Loucy (cell line): ENCODE data around the gene TENT4A.

ENCODE experiments used
- H2AFZ ChIP-seq: fragments of 200-600 bp; sonication (generic); 2 replicates; pipeline ENCODE4 v1.6.0; 2016; ENCODE audit warnings: antibody characterized with exemption, mild to moderate bottlenecking, low read length, moderate library complexity
- H3F3A ChIP-seq: fragments of 200-600 bp; 2 replicates; pipeline ENCODE4 v1.6.0; 2016; ENCODE audit warnings: antibody characterized with exemption, low read depth, mild to moderate bottlenecking
- H3K27me3 ChIP-seq: fragments of 200-600 bp; sonication (generic); 2 replicates; pipeline ENCODE4 v1.6.1; 2014; ENCODE audit warnings: low read length, mild to moderate bottlenecking; ENCODE audit not compliant: insufficient read depth, poor library complexity, severe bottlenecking
- H3K36me3 ChIP-seq: fragments of 200-600 bp; sonication (generic); 2 replicates; pipeline ENCODE4 v1.6.1; 2016; ENCODE audit warnings: low read length; ENCODE audit not compliant: insufficient read depth
- H3K4me1 ChIP-seq: fragments of 200-600 bp; sonication (generic); 2 replicates; pipeline ENCODE4 v1.5.1; 2014; ENCODE audit warnings: low read length, mild to moderate bottlenecking; ENCODE audit not compliant: insufficient read depth, poor library complexity, severe bottlenecking
- H3K4me2 ChIP-seq: fragments of 200-600 bp; sonication (generic); 2 replicates; pipeline ENCODE4 v1.6.0; 2014; ENCODE audit warnings: antibody characterized with exemption, low read length, low read depth, mild to moderate bottlenecking; ENCODE audit not compliant: poor library complexity, severe bottlenecking
- H3K4me3 ChIP-seq: fragments of 200-600 bp; sonication (generic); 2 replicates; pipeline ENCODE4 v1.5.1; 2014; ENCODE audit warnings: low read length, mild to moderate bottlenecking, mixed read lengths; ENCODE audit not compliant: poor library complexity, severe bottlenecking
- H3K79me2 ChIP-seq: fragments of 200-600 bp; sonication (generic); 2 replicates; pipeline ENCODE4 v1.6.1; 2014; ENCODE audit warnings: low read length; ENCODE audit not compliant: insufficient read depth
- H3K9ac ChIP-seq: fragments of 200-600 bp; sonication (generic); 2 replicates; pipeline ENCODE4 v1.6.0; 2014; ENCODE audit warnings: mild to moderate bottlenecking, low read depth, low read length, moderate library complexity; ENCODE audit not compliant: poor library complexity, severe bottlenecking
- H3K9me2 ChIP-seq: fragments of 200-600 bp; sonication (generic); replicated peaks from 2 replicates; pipeline ENCODE4 v1.6.1; 2016; ENCODE audit warnings: low read depth, low read length, mixed read lengths
- H3K9me3 ChIP-seq: fragments of 200-600 bp; sonication (generic); 2 replicates; pipeline ENCODE4 v1.6.1; 2014; ENCODE audit warnings: mild to moderate bottlenecking, antibody characterized with exemption, low read length, low read depth; ENCODE audit not compliant: insufficient read depth
- H4K20me1 ChIP-seq: fragments of 200-600 bp; sonication (generic); 2 replicates; pipeline ENCODE4 v1.6.0; 2014; ENCODE audit warnings: antibody characterized with exemption, low read length, mild to moderate bottlenecking; ENCODE audit not compliant: insufficient read depth, poor library complexity, severe bottlenecking
- EZH2phosphoT487 ChIP-seq: fragments of 200-600 bp; IDR thresholded peaks from 2 replicates; pipeline ENCODE4 v1.6.1; 2018; ENCODE audit warnings: antibody characterized with exemption, mild to moderate bottlenecking, moderate library complexity, borderline replicate concordance
- TF ChIP-seq, protein P1 (sequence below): fragments of 200-600 bp; sonication (generic); conservative IDR thresholded peaks from 2 replicates; pipeline ENCODE4 v1.5.1; 2014; ENCODE audit warnings: mild to moderate bottlenecking, antibody characterized with exemption, low read length

Gene TENT4A

DNA sequence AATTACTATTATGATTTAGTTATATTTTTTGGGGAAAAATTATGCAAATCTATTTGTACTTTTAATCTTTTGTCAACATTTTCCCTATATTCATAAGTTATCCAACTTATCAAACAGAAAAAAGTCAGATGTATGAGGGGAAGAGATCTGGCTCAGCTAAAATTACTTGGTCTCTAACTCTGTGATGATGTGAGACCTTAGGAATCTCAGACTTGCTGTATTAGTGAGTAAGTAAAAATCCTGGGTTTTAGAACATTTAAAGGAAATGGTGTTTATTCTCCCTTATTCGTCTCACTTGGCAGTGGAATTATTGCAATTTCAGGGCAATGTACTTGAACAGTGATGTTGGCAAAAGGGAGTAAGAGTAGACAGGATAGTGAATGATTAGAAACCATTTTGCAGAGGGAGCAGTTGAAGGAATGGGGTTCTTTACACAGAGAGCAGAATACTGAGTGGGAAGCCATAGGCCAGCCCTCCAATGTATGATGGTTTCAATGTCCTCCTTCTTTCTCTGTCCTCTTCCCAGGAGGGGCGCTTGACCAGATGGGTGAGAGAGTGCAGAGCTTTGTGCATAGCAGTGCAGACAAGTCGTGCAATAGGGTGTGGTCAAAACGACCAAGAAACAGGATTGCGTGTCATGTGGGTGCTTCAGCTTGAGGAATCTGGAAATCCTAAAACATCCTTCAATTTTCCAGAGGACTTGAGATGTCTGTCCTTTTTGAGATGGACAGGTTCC, 91.7 kb downstream of the TENT4A start:
- Histone ChIP-seq H3K9me3 (peaks cover 4% of the 10 kb centered on the region; the same call in 1 of the 2 replicates), H4K20me1 (no peaks in the 10 kb centered on the region), H3K9ac (no peak overlapping the region), H3F3A (no peaks in the 10 kb centered on the region), H2AFZ (no peak overlapping the region), H3K79me2 (no peaks in the 10 kb centered on the region), H3K4me2 (no peak overlapping the region), H3K36me3 (no peaks in the 10 kb centered on the region), H3K27me3 (no peaks in the 10 kb centered on the region), H3K4me1 (no peaks in the 10 kb centered on the region), H3K4me3 (no peak overlapping the region), H3K9me2 (no peaks in the 10 kb centered on the region)
- TF ChIP-seq, protein P1, sequence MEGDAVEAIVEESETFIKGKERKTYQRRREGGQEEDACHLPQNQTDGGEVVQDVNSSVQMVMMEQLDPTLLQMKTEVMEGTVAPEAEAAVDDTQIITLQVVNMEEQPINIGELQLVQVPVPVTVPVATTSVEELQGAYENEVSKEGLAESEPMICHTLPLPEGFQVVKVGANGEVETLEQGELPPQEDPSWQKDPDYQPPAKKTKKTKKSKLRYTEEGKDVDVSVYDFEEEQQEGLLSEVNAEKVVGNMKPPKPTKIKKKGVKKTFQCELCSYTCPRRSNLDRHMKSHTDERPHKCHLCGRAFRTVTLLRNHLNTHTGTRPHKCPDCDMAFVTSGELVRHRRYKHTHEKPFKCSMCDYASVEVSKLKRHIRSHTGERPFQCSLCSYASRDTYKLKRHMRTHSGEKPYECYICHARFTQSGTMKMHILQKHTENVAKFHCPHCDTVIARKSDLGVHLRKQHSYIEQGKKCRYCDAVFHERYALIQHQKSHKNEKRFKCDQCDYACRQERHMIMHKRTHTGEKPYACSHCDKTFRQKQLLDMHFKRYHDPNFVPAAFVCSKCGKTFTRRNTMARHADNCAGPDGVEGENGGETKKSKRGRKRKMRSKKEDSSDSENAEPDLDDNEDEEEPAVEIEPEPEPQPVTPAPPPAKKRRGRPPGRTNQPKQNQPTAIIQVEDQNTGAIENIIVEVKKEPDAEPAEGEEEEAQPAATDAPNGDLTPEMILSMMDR = no peak
- TF ChIP-seq EZH2phosphoT487 = no peak

DNA sequence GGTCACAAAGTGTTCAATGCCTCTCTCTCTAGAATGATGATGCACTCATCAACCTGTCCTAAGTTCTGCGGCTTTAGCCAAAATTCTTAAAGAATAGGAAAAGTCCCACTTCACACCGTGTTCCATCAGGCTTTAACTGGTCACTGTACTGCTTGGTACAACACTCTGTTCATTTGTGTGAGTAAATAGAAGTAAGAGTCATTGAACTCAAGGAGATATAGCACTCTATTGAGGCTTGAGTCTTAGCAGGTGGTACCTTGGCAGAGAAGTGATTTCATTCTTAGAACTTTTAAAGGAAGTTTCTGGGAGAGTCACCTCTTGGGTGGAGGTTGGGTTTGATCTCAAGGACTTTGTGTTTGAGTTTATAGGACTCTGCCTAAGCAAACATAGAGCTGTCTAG, 92.6 kb downstream of the TENT4A start:
- no peak overlapping the region for H2AFZ ChIP-seq
- H3K4me2 ChIP-seq = no peak overlapping the region
- peaks cover 4% of the 10 kb centered on the region; the same call in 1 of the 2 replicates for H3K9me3 ChIP-seq
- no peaks in the 10 kb centered on the region for H3K4me1 ChIP-seq
- no peaks in the 10 kb centered on the region for H3K79me2 ChIP-seq
- H3K4me3 ChIP-seq = no peak overlapping the region
- no peaks in the 10 kb centered on the region for H4K20me1 ChIP-seq
- no peaks in the 10 kb centered on the region for H3K9me2 ChIP-seq
- no peaks in the 10 kb centered on the region for H3K36me3 ChIP-seq
- no peak for TF ChIP-seq EZH2phosphoT487
- TF ChIP-seq, protein P1 = no peak
- H3F3A ChIP-seq = no peaks in the 10 kb centered on the region
- H3K27me3 ChIP-seq = no peaks in the 10 kb centered on the region
- no peak overlapping the region for H3K9ac ChIP-seq
